ENCODE measurements around the gene BACE2. TPM values are rescaled to one million over a fixed set of nuclear protein-coding genes. Genes with fewer than 3 reads are reported as not detected.

The BACE2 gene
- total and polyA plus RNA-seq, 7 donors = 5.3 to 16.0 (median 7.2) TPM

DNA sequence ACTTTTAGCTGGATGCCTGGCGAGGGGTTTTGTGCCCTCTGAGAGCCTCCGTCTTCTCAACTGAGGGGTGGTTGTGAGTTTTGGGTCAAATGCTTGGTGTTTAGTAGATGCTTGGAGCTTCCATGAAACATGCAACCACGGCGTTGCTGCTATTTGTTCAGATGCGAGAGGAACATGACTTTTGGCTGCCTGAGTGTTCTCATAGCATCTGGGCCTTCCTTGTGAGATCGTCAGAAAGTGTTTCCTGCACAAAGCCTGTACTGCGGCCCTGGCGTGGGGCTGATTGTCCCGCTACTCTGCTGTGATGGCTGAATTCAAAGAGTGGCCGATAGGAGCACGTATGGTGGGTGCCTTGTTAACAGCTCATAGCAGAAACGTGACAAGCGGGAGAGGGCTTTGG, 78.8 kb downstream of the BACE2 start:
- intact Hi-C loops (cut with DNase I) = no loop called here
- H3K27me3 ChIP-seq (ENCODE audit: insufficient read depth in 3 of 3, low read length in 2 of 3) = no peaks in the 10 kb centered on the region
- no peak for ATAC-seq
- DNase-seq = no peak
- H3K9me3 ChIP-seq = no peaks in the 10 kb centered on the region
- 92 to 93% (median 93%) methylated on average over 13 of the region's 13 CpGs for WGBS, 3 donors
- peaks cover 6 to 15% of the 10 kb centered on the region in 2 donors for H3K36me3 ChIP-seq (ENCODE audit: insufficient read depth in 1 of 2, low read depth in 1 of 2)
- H3K4me1 ChIP-seq = no peaks in the 10 kb centered on the region
- TF ChIP-seq, protein P1, sequence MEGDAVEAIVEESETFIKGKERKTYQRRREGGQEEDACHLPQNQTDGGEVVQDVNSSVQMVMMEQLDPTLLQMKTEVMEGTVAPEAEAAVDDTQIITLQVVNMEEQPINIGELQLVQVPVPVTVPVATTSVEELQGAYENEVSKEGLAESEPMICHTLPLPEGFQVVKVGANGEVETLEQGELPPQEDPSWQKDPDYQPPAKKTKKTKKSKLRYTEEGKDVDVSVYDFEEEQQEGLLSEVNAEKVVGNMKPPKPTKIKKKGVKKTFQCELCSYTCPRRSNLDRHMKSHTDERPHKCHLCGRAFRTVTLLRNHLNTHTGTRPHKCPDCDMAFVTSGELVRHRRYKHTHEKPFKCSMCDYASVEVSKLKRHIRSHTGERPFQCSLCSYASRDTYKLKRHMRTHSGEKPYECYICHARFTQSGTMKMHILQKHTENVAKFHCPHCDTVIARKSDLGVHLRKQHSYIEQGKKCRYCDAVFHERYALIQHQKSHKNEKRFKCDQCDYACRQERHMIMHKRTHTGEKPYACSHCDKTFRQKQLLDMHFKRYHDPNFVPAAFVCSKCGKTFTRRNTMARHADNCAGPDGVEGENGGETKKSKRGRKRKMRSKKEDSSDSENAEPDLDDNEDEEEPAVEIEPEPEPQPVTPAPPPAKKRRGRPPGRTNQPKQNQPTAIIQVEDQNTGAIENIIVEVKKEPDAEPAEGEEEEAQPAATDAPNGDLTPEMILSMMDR (IDR thresholded peaks at IDR 0.05) = no peak
- no peak overlapping the region for H3K4me3 ChIP-seq
- H3K27ac ChIP-seq = no peak overlapping the region

DNA sequence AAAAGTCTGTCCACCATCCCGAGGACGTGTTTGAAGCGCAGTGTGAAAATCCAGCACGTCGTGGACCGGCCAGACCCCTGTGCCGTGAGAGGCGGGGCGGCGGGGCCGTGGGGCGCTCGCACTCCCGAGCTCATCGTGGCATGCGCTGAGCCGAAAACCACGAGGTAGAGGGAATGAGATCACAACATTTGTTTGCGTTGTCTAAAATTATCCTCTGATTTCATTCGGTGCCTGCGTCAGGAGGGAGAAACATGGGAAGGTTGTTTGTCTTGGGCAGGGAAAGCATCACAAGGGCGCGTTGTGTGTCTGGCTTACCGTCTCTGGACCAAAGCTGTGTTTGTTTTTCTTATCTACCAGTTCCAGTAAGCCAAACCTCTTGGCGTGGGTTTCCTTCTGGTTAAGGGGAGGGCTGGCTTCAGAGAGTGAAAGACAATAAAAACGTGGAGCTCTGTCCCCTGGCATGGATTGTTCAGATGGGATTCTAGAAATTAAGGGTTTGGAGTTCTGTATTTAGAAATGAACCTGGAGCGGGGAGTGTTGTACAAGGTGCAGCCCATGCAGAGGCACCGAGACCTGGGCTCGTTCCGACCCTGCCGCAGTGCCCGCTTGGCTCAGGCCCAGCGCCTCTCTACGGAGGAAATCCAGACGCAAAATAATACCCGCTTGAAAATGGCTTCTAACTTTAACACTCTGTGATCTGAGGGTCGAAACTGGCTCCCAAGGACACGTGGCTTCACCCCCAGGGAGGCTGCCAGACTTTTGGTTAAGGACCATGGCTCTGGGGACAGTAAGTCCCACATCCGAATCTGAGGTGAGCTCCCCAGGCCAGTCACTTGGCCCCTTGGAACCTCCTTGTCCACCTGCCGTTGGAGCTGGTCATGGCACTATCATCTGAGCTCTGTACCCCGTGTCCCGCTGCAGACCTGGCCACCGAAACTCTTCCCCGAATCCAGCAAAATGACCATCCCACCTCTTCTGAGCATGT, 79.9 kb downstream of the BACE2 start:
- ATAC-seq = no peak
- 80 to 89% (median 85%) methylated on average over 44 of the region's 44 CpGs for WGBS, 3 donors
- intact Hi-C loops (cut with DNase I) = no loop called here
- Histone ChIP-seq H3K4me1 (no peaks in the 10 kb centered on the region), H3K27me3 (ENCODE audit: insufficient read depth in 3 of 3, low read length in 2 of 3) (no peaks in the 10 kb centered on the region), H3K36me3 (ENCODE audit: insufficient read depth in 1 of 2, low read depth in 1 of 2) (peaks cover 6 to 25% of the 10 kb centered on the region in 2 donors), H3K4me3 (no peak overlapping the region), H3K27ac (peak overlapping the region; percentile 16), H3K9me3 (no peaks in the 10 kb centered on the region)
- DNase-seq = no peak
- TF ChIP-seq, protein P1 (IDR thresholded peaks at IDR 0.05) = no peak

DNA sequence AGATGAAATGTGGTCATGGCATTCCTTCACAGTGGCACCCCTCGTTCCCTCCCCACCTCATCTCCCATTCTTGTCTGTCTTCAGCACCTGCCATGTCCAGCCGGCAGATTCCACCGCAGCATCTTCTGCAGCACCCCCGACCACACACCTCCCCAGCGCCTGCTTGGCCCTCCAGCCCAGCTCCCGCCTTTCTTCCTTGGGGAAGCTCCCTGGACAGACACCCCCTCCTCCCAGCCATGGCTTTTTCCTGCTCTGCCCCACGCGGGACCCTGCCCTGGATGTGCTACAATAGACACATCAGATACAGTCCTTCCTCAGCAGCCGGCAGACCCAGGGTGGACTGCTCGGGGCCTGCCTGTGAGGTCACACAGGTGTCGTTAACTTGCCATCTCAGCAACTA, 81.5 kb downstream of the BACE2 start:
- ATAC-seq = no peak
- Histone ChIP-seq H3K4me1 (no peaks in the 10 kb centered on the region), H3K9me3 (peaks cover 8% of the 10 kb centered on the region), H3K4me3 (no peak overlapping the region), H3K27me3 (ENCODE audit: insufficient read depth in 3 of 3, low read length in 2 of 3) (no peaks in the 10 kb centered on the region), H3K27ac (no peak overlapping the region), H3K36me3 (ENCODE audit: insufficient read depth in 1 of 2, low read depth in 1 of 2) (peaks cover 3 to 31% of the 10 kb centered on the region in 2 donors)
- WGBS, 3 donors = 94 to 95% (median 95%) methylated on average over 11 of the region's 11 CpGs
- intact Hi-C loops (cut with DNase I) = no loop called here
- no peak for DNase-seq
- TF ChIP-seq, protein P1 (IDR thresholded peaks at IDR 0.05) = no peak

DNA sequence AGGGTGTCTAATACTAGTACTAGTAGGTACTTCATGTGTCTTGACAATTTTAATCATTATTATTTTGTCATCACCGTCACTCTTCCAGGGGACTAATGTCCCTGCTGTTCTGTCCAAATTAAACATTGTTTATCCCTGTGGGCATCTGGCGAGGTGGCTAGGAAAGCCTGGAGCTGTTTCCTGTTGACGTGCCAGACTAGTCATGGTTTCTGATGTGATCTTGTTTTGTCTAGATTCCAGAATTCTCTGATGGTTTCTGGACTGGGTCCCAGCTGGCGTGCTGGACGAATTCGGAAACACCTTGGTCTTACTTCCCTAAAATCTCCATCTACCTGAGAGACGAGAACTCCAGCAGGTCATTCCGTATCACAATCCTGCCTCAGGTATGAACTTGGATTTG, 82.6 kb downstream of the BACE2 start:
- H3K27me3 ChIP-seq (ENCODE audit: insufficient read depth in 3 of 3, low read length in 2 of 3) = no peaks in the 10 kb centered on the region
- peaks cover 8% of the 10 kb centered on the region for H3K9me3 ChIP-seq
- ATAC-seq (no peak), DNase-seq (no peak)
- TF ChIP-seq, protein P1 (IDR thresholded peaks at IDR 0.05) = no peak
- peaks cover 3 to 31% of the 10 kb centered on the region in 2 donors for H3K36me3 ChIP-seq (ENCODE audit: insufficient read depth in 1 of 2, low read depth in 1 of 2)
- no peaks in the 10 kb centered on the region for H3K4me1 ChIP-seq
- H3K27ac ChIP-seq = no peak overlapping the region
- 55 to 68% (median 67%) methylated on average over 8 of the region's 8 CpGs for WGBS, 3 donors
- intact Hi-C loops (cut with DNase I) = no loop called here
- no peak overlapping the region for H3K4me3 ChIP-seq

Measured in psoas muscle (tissue), 8 donors.